ENCODE measurements around the gene PAGE4. TPM values are rescaled to one million over a fixed set of nuclear protein-coding genes. Genes with fewer than 3 reads are reported as not detected.

Gene PAGE4
- total and polyA plus RNA-seq, 9 of the 15 experiments (the other 6 are each of a cell fraction or from before 2014, with no cell fraction given), result 0.99 to 8.0 (median 3.9) TPM

GRCh38 chrX:49878834-49879655, 49.9 kb downstream of the PAGE4 start, which contains the start of gene USP27X:
TSS of gene USP27X (plus strand) at chrX:49879484. CDS start at chrX:49880308, 824 bp downstream.
- CTCF ChIA-PET (ENCODE audit: low intra/inter-chr PET ratio), result no interaction called here
- H3K9me3 ChIP-seq (replicated peaks; ENCODE audit: control insufficient read depth, insufficient read depth, low read depth, low read length), result no peaks in the 10 kb centered on the region
- 0 out of 2 replicates have a peak, but pooled peaks have one; percentile 19 for TF ChIP-seq LEF1 (IDR thresholded peaks at IDR 0.05)
- peak in 1 of 2 experiments; percentile 49; a peak in 1 of 4 replicates for TF ChIP-seq SIN3A (IDR thresholded peaks at IDR 0.05; ENCODE audit: borderline replicate concordance in 2 of 2, control insufficient read depth in 1 of 2, low read depth in 2 of 2, low read length in 2 of 2)
- peak; percentile 47; the same call in 1 of the 2 replicates for TF ChIP-seq ZFX (CRISPR knock-in tag; IDR thresholded peaks at IDR 0.05)
- no peak for TF ChIP-seq ZNF174 (CRISPR knock-in tag; IDR thresholded peaks at IDR 0.05)
- TF ChIP-seq CTBP1 (IDR thresholded peaks at IDR 0.05; ENCODE audit: borderline replicate concordance), result peak; percentile 51; the same call in 1 of the 2 replicates
- no peak for TF ChIP-seq ATF1 (CRISPR knock-in tag; IDR thresholded peaks at IDR 0.05)
- peak; percentile 37; the same call in 1 of the 2 replicates for TF ChIP-seq ATF1 (tag; IDR thresholded peaks at IDR 0.05)
- 0 out of 2 replicates have a peak, but pooled peaks have one; percentile 52 for TF ChIP-seq ZBTB40 (IDR thresholded peaks at IDR 0.05)
- TF ChIP-seq ZBTB40 (CRISPR knock-in tag; IDR thresholded peaks at IDR 0.05), result no peak
- TF ChIP-seq RBFOX2 (IDR thresholded peaks at IDR 0.05; ENCODE audit: low read depth, low read length), result peak; percentile 69
- peak; percentile 55 for TF ChIP-seq CBFA2T3 (IDR thresholded peaks at IDR 0.05)
- peak; percentile 66; the same call in 1 of the 2 replicates for TF ChIP-seq KLF1 (tag; IDR thresholded peaks at IDR 0.05)
- TF ChIP-seq PHF8 (IDR thresholded peaks at IDR 0.05; ENCODE audit: borderline replicate concordance, low read length), result peak; percentile 38; the same call in 1 of the 2 replicates

More at GRCh38 chrX:49878834-49879655, 49.9 kb downstream of the PAGE4 start, which contains the start of gene USP27X:
- peak within 1 kb of the TSS; percentile 76 for H3K4me2 ChIP-seq (ENCODE audit: insufficient read depth, low read length)
- WGBS (ENCODE audit: insufficient coverage, low coverage, missing lambda C conversion rate), result under 1% methylated on average over 30 of the region's 60 CpGs
- H4K20me1 ChIP-seq (replicated peaks; ENCODE audit: control insufficient read depth, insufficient read depth, low read length), result 0 out of 2 replicates have a peak, but pooled peaks cover 2% of the 10 kb centered on the region
- peak within 1 kb of the TSS; percentile 45 for H3K4me3 ChIP-seq
- intact Hi-C loops (cut with micrococcal nuclease) (no loop called here), in situ Hi-C loops (cut with MboI) (no loop called here)
- no peaks in the 10 kb centered on the region for H3K36me3 ChIP-seq (ENCODE audit: control insufficient read depth, insufficient read depth, low read length)
- H2AFZ ChIP-seq (ENCODE audit: low read depth, low read length), result peak within 1 kb of the TSS; percentile 89
- H3K27ac ChIP-seq (ENCODE audit: extremely low read depth, low read depth, low read length), result peak within 1 kb of the TSS; percentile 62
- peaks cover 0 to 21% of the 10 kb centered on the region in 2 experiments; a peak in 3 of 5 replicates for H3K4me1 ChIP-seq (replicated peaks in 1 of 2; ENCODE audit: control insufficient read depth in 2 of 2, insufficient read depth in 2 of 2, low read length in 2 of 2)
- H3K79me2 ChIP-seq (ENCODE audit: control insufficient read depth, insufficient read depth, low read length), result peaks cover 15% of the 10 kb centered on the region; the same call in 2 of the 3 replicates
- no TSS peak for BruUV-seq (replicated peaks)
- peak within 1 kb of the TSS; percentile 49 to 86 for H3K9ac ChIP-seq (ENCODE audit: insufficient read depth in 1 of 2, low read depth in 2 of 2, low read length in 2 of 2)
- FAIRE-seq (no peak), ATAC-seq (peak; percentile 97), DNase-seq (ENCODE audit: extremely low read depth in 1 of 4, low spot score in 3 of 4) (peak; percentile 83 to 86 (median 84))
- H3K27me3 ChIP-seq (ENCODE audit: control insufficient read depth in 2 of 2, insufficient read depth in 2 of 2, low read length in 2 of 2), result peaks cover 0 to 7% of the 10 kb centered on the region in 2 experiments; a peak in 1 of 5 replicates
- no peaks in the 10 kb centered on the region for H3K9me1 ChIP-seq (ENCODE audit: control insufficient read depth, insufficient read depth, low read length)
- POLR2A ChIA-PET, result interaction anchor here (0.6 to 0.9 kb wide), 4 partner anchors 15 to 712 kb away, joined by 3 to 4 read pairs (median 3); no protein-coding TSS in a partner anchor
